K562 (cell line): Measurements from ENCODE around the gene OR52W1. TPM values are rescaled to one million over a fixed set of nuclear protein-coding genes. Genes with fewer than 3 reads are reported as not detected.

ENCODE experiments used
- BCL6 ChIP-seq: fragments of 250-450 bp; sonication (Bioruptor Pico); IDR thresholded peaks from 2 replicates; pipeline ENCODE4 v1.4.0; 2020
- KLF10 ChIP-seq: fragments of 250-450 bp; sonication (Bioruptor Pico); IDR thresholded peaks from 2 replicates; pipeline ENCODE4 v1.6.1; 2021; ENCODE audit warnings: matching md5 sums
- NR4A1 ChIP-seq, 2 experiments: fragments of 250-450 bp in 1 of 2; fragments of 450-650 bp in 1 of 2; sonication (Bioruptor Pico) in 1 of 2; IDR thresholded peaks; 2 replicates each; pipeline versions ENCODE4 v1.4.0 to v1.6.1; 2016 to 2020; ENCODE audit warnings: mild to moderate bottlenecking in 2 of 2, missing compliant biosample characterization in 1 of 2, missing genetic modification characterization in 1 of 2, moderate library complexity in 1 of 2
- PHF20 ChIP-seq: fragments of 450-650 bp; IDR thresholded peaks from 2 replicates; pipeline ENCODE4 v1.6.1; 2018; ENCODE audit not compliant: partially characterized antibody
- PKNOX1 ChIP-seq: fragments of 450-650 bp; IDR thresholded peaks from 2 replicates; pipeline ENCODE4 v1.6.1; 2016
- RERE ChIP-seq: sonication (generic); formaldehyde crosslinking; IDR thresholded peaks from 2 replicates; pipeline ENCODE4 v1.8.0; 2023; ENCODE audit warnings: missing genetic modification reagents, mild to moderate bottlenecking, borderline replicate concordance
- TARDBP ChIP-seq: fragments of 450-650 bp; IDR thresholded peaks from 2 replicates; pipeline ENCODE4 v1.6.1; 2016
- ZNF224 ChIP-seq: sonication (generic); formaldehyde crosslinking; IDR thresholded peaks from 2 replicates; pipeline ENCODE4 v1.8.0; 2022; ENCODE audit warnings: mild to moderate bottlenecking, missing genetic modification reagents
- ZNF311 ChIP-seq: fragments of 250-450 bp; sonication (Bioruptor Pico); IDR thresholded peaks from 2 replicates; pipeline ENCODE4 v1.4.0; 2020; ENCODE audit warnings: mild to moderate bottlenecking, moderate library complexity
- ZNF324 ChIP-seq: fragments of 250-450 bp; sonication (Bioruptor Pico); IDR thresholded peaks from 2 replicates; pipeline ENCODE4 v1.4.0; 2020; ENCODE audit warnings: mild to moderate bottlenecking
- ZNF407 ChIP-seq: fragments of 450-650 bp; IDR thresholded peaks from 2 replicates; pipeline ENCODE4 v1.6.1; 2016; ENCODE audit warnings: low read depth
- polyA plus RNA-seq, 8 experiments: library from polyadenylated mRNA; depleted of rRNA in 4 of 8; stranded (reverse) in 5 of 8; unstranded in 3 of 8; fragments of >200 nt; fragmentation: Nextera tagmentation in 2 of 8; fragmentation: Illumina TruSeq in 1 of 8; extraction: Ambion mirVana in 2 of 8; extraction: Trizol in 1 of 8; gene quantifications; 2 replicates each; pipeline versions ENCODE4 v1.2.1 to v1.2.3, GENCODE V29; 2011 to 2014; ENCODE audit warnings: inconsistent platforms in 1 of 8, missing spikeins in 1 of 8
- total RNA-seq, 7 experiments: library from RNA; depleted of rRNA in 6 of 7; stranded (reverse); fragments of >200 nt in 6 of 7; fragmentation: Illumina TruSeq in 2 of 7; extraction: Trizol in 2 of 7; gene quantifications; 2 replicates each; pipeline versions ENCODE4 v1.2.1 to v1.2.3, GENCODE V29; 2011 to 2021; ENCODE audit warnings: low replicate concordance in 1 of 7

Gene OR52W1
- total and polyA plus RNA-seq, 9 of the 15 experiments (the other 6 are each of a cell fraction or from before 2014, with no cell fraction given) = not detected

GRCh38 chr11:6234387-6235107, 35.5 kb downstream of the OR52W1 start, which contains the start of gene FHIP1B (continued):
- TF ChIP-seq ZNF407 (no peak), TARDBP (no peak), NR4A1 (CRISPR knock-in tag; IDR thresholded peaks at IDR 0.05) (0 out of 2 replicates have a peak, but pooled peaks have one; percentile 26), NR4A1 (tag; IDR thresholded peaks at IDR 0.05) (no peak), ZNF311 (no peak), RERE (CRISPR knock-in tag) (no peak), ZNF324 (CRISPR knock-in tag) (no peak), ZNF224 (CRISPR knock-in tag) (no peak), PHF20 (peak; percentile 87), BCL6 (CRISPR knock-in tag) (no peak), PKNOX1 (peak; percentile 78), KLF10 (CRISPR knock-in tag) (no peak)
